ENCODE results near the gene VEZF1. TPM values are rescaled to one million over a fixed set of nuclear protein-coding genes. Genes with fewer than 3 reads are reported as not detected.

The VEZF1 gene
- polyA plus RNA-seq, 4 donors = 104 to 112 (median 107) TPM

DNA sequence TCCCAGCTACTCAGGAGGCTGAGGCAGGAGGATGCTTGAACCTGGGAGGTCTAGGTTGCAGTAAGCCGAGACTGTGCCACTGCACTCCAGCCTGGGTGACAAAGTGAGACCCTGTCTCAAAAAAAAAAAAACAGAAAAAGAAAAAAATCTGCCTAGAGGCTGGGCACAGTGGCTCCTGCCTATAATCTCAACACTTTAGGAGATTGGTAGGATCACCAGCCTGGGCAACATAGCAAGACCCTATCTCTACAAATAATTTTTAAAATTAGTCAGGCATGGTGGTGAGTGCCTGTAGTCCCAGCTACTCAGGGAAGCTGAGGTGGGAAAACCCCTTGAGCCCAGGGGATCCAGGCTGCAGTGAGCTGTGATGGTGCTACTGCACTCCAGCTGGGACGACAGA lies 50.6 kb downstream of the VEZF1 start:
- DNase-seq (ENCODE audit: low read depth in 4 of 4, low spot score in 2 of 4) = no peak

GRCh38 chr17:57935833-57936807 lies 51.9 kb downstream of the VEZF1 start:
- no peak for DNase-seq (ENCODE audit: low read depth in 4 of 4, low spot score in 2 of 4)

DNA sequence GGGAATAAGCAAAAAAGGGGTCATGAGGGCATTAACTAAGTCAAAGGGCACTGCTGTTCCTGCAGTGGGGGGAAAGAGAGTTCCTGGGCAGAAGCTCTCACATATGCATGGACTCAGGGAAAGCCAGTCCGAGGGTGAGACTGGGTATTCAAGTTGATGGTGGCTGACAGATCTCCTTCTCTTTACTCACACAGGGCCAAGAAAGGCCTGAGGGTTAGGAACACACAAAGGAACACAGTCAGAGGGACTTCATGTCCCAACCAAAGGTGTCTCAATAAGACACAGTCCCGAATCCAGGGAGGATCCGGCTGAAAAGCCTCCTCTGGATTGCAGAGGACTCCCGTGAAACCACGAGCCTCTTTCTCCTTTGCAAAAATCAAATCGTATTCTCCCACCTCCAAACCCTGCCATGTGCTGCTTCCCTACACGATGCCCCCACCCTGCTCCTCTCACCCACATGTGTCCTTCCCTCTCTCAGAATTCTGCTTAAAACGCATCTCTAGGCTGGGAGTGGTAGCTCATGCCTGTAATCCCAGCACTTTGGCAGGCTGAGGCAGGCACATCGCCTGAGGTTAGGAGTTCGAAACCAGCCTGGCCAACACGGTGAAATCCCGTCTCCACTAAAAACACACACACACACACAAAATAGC lies 56.4 kb downstream of the VEZF1 start:
- no peak for DNase-seq (ENCODE audit: low read depth in 4 of 4, low spot score in 2 of 4)

- no peak for DNase-seq (ENCODE audit: low read depth in 4 of 4, low spot score in 2 of 4)
Measured at GRCh38 chr17:57930239-57930638, 57.8 kb downstream of the VEZF1 start.

GRCh38 chr17:57929386-57929785 lies 58.7 kb downstream of the VEZF1 start:
- DNase-seq (ENCODE audit: low read depth in 4 of 4, low spot score in 2 of 4) = no peak

GRCh38 chr17:57928928-57929327 lies 59.1 kb downstream of the VEZF1 start:
- no peak for DNase-seq (ENCODE audit: low read depth in 4 of 4, low spot score in 2 of 4)

- peak in 1 of 4 donors; percentile 69 for DNase-seq (ENCODE audit: low read depth in 4 of 4, low spot score in 2 of 4)
Measured at GRCh38 chr17:57927048-57927723, 60.9 kb downstream of the VEZF1 start.

- no peak for DNase-seq (ENCODE audit: low read depth in 4 of 4, low spot score in 2 of 4)
Measured at GRCh38 chr17:57926723-57927047, 61.4 kb downstream of the VEZF1 start.

DNA sequence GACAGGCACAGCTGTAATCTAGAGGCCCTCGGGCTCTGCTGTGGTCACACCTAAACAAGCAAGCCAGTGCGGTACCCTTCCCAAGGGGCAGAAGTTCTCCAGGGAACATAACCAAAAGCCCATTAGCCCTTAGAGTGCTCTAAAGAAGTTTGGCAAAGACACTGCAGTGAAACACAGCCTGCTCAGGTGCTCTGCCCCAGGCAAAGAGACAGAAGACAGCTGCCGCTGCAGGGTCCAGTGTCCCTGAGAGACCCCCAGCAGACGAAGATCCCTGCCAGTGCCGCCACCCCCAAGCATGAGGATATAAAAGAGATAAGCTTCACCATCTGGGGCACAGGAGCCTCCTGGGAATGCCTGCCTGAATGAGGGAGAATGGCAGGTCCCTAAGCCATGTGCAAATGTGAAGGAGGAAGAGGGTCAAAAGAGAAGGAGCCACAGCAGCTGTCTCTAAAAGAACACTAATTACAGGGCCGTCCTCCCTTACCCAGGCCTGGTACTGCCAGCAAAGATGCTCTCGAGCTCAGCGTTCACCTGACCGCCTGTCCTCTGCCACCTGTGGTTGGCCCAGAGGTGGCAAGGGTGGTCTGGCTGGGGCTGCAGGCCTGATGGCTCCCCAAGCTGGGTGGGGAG lies 62.6 kb downstream of the VEZF1 start:
- DNase-seq (ENCODE audit: low read depth in 4 of 4, low spot score in 2 of 4) = no peak

DNA sequence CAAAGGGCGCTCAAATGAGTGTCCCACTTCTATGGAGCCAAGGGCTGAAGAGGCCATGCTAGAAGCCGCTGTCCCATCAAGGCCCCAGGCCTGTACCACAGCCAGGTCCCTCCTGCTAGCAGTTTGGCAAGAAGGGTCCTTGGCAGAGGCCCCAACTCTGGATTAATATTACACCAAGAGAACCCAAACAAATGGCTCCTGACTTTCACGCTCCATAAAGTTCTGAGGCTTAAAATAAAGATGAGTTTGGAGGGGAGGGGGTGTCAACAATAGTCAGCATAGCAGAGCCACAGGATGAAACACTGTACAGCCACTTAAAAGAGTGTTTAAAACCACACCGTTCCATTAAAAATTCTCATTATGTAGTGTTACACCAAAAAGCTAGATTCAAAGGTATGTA lies 63.4 kb downstream of the VEZF1 start:
- DNase-seq (ENCODE audit: low read depth in 4 of 4, low spot score in 2 of 4) = no peak

Other genes starting within 250 kb of the VEZF1 start
- under 1 TPM in 1 of 4 donors, not detected in 3; 0.13 TPM for gene CCDC182, start 243.0 kb downstream of the VEZF1 start, polyA plus RNA-seq (ENCODE audit: insufficient read length in 4 of 4)
- gene MRPS23, start 138.2 kb downstream of the VEZF1 start, polyA plus RNA-seq (ENCODE audit: insufficient read length in 4 of 4) = 10 to 100 TPM; 57.6 to 63.7 (median 60.9) TPM
- gene CUEDC1, start 32.8 kb downstream of the VEZF1 start, polyA plus RNA-seq (ENCODE audit: insufficient read length in 4 of 4) = 10 to 100 TPM; 42.9 to 58.7 (median 52.2) TPM
- gene SRSF1, start 19.0 kb upstream of the VEZF1 start, polyA plus RNA-seq (ENCODE audit: insufficient read length in 4 of 4) = 100 to 1,000 TPM; 318 to 393 (median 366) TPM
- gene DYNLL2, start 95.2 kb upstream of the VEZF1 start, polyA plus RNA-seq (ENCODE audit: insufficient read length in 4 of 4) = 10 to 100 TPM; 75.0 to 83.2 (median 79.1) TPM
- gene OR4D1, start 160.1 kb upstream of the VEZF1 start, polyA plus RNA-seq (ENCODE audit: insufficient read length in 4 of 4) = under 1 TPM in 2 of 4 donors, not detected in 2; 0.07 to 0.08 TPM
- gene OR4D2, start 178.7 kb upstream of the VEZF1 start, polyA plus RNA-seq (ENCODE audit: insufficient read length in 4 of 4) = not detected
- 1 to 10 TPM in 2 of 4 donors, under 1 TPM in 2; 0.46 to 1.7 (median 0.92) TPM for gene EPX, start 204.5 kb upstream of the VEZF1 start, polyA plus RNA-seq (ENCODE audit: insufficient read length in 4 of 4)
- 10 to 100 TPM; 34.8 to 56.9 (median 46.3) TPM for gene MKS1, start 231.0 kb upstream of the VEZF1 start, polyA plus RNA-seq (ENCODE audit: insufficient read length in 4 of 4)

All from left renal cortex interstitium (tissue), 4 donors.